Measurements from ENCODE around the gene ANKRD26.

DNA sequence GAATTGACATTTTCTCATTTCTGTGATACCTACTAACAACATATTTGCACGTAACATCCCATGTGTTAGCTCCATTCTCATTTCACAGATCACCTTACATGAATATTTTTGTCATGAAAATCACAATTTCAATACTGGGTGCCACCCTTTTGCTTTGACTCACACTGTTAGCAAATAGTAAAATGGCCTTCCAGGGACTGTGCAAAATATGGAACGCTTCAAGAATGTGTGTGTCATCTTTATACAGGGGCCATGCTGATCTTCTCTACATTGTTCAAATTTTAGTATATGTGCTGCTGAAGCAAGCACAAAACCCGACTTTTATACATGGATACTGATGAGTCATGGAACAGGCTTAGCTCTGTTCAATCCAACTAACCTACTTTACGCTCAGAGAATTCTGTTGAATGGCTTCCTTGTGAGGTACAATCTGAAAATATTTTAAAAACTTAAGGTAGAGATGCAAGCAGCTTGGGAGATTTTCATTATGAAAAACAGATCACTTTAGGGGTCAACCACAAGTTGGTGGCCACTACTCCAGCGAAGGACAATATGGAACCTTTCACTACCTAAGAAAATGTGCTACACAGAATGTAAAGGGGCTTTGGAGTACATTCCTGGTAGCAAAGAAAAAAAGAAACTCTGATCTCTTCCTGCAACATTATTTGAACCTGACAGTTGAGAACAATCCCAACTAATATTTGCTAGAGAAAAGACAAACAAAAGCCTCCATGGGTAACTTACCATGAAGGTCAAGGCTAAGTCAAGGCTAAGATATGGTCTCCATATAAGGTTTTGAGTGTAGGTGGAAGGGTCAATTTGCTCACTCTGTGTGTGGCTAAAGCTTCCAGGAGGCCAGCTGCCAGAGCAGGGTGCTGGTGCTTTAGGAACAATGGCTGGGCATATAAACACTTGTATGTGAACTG, 11.9 kb downstream of the ANKRD26 start:
- TF ChIP-seq ELF4 (IDR thresholded peaks at IDR 0.05), result no peak
- no peak for TF ChIP-seq ZNF384 (IDR thresholded peaks at IDR 0.05)
- TF ChIP-seq BHLHE40 (IDR thresholded peaks at IDR 0.05; ENCODE audit: borderline replicate concordance), result no peak
- no peak for TF ChIP-seq ARNT (IDR thresholded peaks at IDR 0.05)
- TF ChIP-seq L3MBTL2 (conservative IDR thresholded peaks at IDR 0.05), result no peak
- no peak for TF ChIP-seq HDGF (IDR thresholded peaks at IDR 0.05; ENCODE audit: borderline replicate concordance)
- no peak for TF ChIP-seq FOXM1 (IDR thresholded peaks at IDR 0.05; ENCODE audit: borderline replicate concordance)
- no peak for TF ChIP-seq TARDBP (IDR thresholded peaks at IDR 0.05)
- TF ChIP-seq SP1 (IDR thresholded peaks at IDR 0.05), result no peak
- no peak for TF ChIP-seq NFRKB (IDR thresholded peaks at IDR 0.05)
- no peak for TF ChIP-seq FOXK2 (IDR thresholded peaks at IDR 0.05)
- no peak for TF ChIP-seq SUZ12 (IDR thresholded peaks at IDR 0.05)
- TF ChIP-seq CTBP1 (IDR thresholded peaks at IDR 0.05; ENCODE audit: borderline replicate concordance), result no peak

Data from HEK293T (cell line).